H9 (cell line): Measurements from ENCODE around the gene LRRC74B. TPM values are rescaled to one million over a fixed set of nuclear protein-coding genes. Genes with fewer than 3 reads are reported as not detected.

ENCODE experiments used
- DNase-seq: peaks from one replicate; pipeline ENCODE4 v3.0.0-alpha.2; 2017
- H2AFZ ChIP-seq: one replicate; pipeline ENCODE4 v1.6.1; 2013; ENCODE audit warnings: mild to moderate bottlenecking, low read length, control low read depth, moderate library complexity
- H2AK5ac ChIP-seq: 2 replicates; pipeline ENCODE4 v1.6.1; 2013; ENCODE audit warnings: low read length, control low read depth, mixed read lengths; ENCODE audit not compliant: insufficient read length
- H2BK120ac ChIP-seq: one replicate; pipeline ENCODE4 v1.6.1; 2013; ENCODE audit warnings: low read depth, mild to moderate bottlenecking, low read length, control low read depth, inconsistent platforms; ENCODE audit not compliant: poor library complexity, severe bottlenecking
- H2BK12ac ChIP-seq: 2 replicates; pipeline ENCODE4 v1.6.1; 2013; ENCODE audit warnings: low read length, control low read depth, mixed read lengths, low read depth; ENCODE audit not compliant: insufficient read length
- H2BK15ac ChIP-seq: 2 replicates; pipeline ENCODE4 v1.6.1; 2013; ENCODE audit warnings: low read depth, low read length, control low read depth
- H2BK20ac ChIP-seq: one replicate; pipeline ENCODE4 v1.6.1; 2013; ENCODE audit warnings: low read depth, mild to moderate bottlenecking, low read length, control low read depth, inconsistent platforms; ENCODE audit not compliant: poor library complexity, severe bottlenecking
- H2BK5ac ChIP-seq: 2 replicates; pipeline ENCODE4 v1.6.1; 2013; ENCODE audit warnings: low read length, control low read depth, mixed read lengths; ENCODE audit not compliant: insufficient read length
- H3K14ac ChIP-seq: 2 replicates; pipeline ENCODE4 v1.6.1; 2013; ENCODE audit warnings: low read length, control low read depth; ENCODE audit not compliant: insufficient read depth
- H3K18ac ChIP-seq: 2 replicates; pipeline ENCODE4 v1.6.1; 2013; ENCODE audit warnings: low read depth, mild to moderate bottlenecking, mixed read lengths, low read length, control low read depth; ENCODE audit not compliant: insufficient read length
- H3K23ac ChIP-seq: 2 replicates; pipeline ENCODE4 v1.6.1; 2013; ENCODE audit warnings: low read length, control low read depth, mixed read lengths, low read depth; ENCODE audit not compliant: insufficient read length
- H3K23me2 ChIP-seq: 2 replicates; pipeline ENCODE4 v1.6.1; 2013; ENCODE audit warnings: low read depth, mild to moderate bottlenecking, mixed read lengths, low read length, control low read depth; ENCODE audit not compliant: insufficient read length, poor library complexity, severe bottlenecking
- H3K27ac ChIP-seq: 2 replicates; pipeline ENCODE4 v1.5.1; 2013; ENCODE audit warnings: low read length, control low read depth, mixed read lengths, low read depth; ENCODE audit not compliant: insufficient read length
- H3K27me3 ChIP-seq: 2 replicates; pipeline ENCODE4 v1.6.1; 2013; ENCODE audit warnings: low read length, control low read depth, inconsistent platforms; ENCODE audit not compliant: insufficient read depth
- H3K4ac ChIP-seq: 2 replicates; pipeline ENCODE4 v1.6.1; 2013; ENCODE audit warnings: low read depth, mild to moderate bottlenecking, control low read depth, inconsistent platforms, low read length, moderate library complexity
- H3K4me1 ChIP-seq: 2 replicates; pipeline ENCODE4 v1.6.1; 2013; ENCODE audit warnings: low read length, control low read depth, inconsistent platforms; ENCODE audit not compliant: insufficient read depth
- H3K4me2 ChIP-seq: 2 replicates; pipeline ENCODE4 v1.6.1; 2013; ENCODE audit warnings: low read length, control low read depth, mixed read lengths; ENCODE audit not compliant: insufficient read length, insufficient read depth
- H3K56ac ChIP-seq: 2 replicates; pipeline ENCODE4 v1.6.1; 2013; ENCODE audit warnings: low read depth, mild to moderate bottlenecking, mixed read lengths, low read length, control low read depth; ENCODE audit not compliant: insufficient read length
- H3K79me1 ChIP-seq: 2 replicates; pipeline ENCODE4 v1.6.1; 2013; ENCODE audit warnings: low read depth, mild to moderate bottlenecking, moderate library complexity, low read length, control low read depth, inconsistent platforms; ENCODE audit not compliant: insufficient read depth, poor library complexity, severe bottlenecking
- H3K79me2 ChIP-seq: 2 replicates; pipeline ENCODE4 v1.6.1; 2013; ENCODE audit warnings: low read length, control low read depth, inconsistent platforms; ENCODE audit not compliant: insufficient read depth
- H3K9ac ChIP-seq: 2 replicates; pipeline ENCODE4 v1.6.1; 2013; ENCODE audit warnings: low read length, control low read depth, mixed read lengths; ENCODE audit not compliant: insufficient read length; ENCODE audit errors: extremely low read depth
- H3K9me3 ChIP-seq: one replicate; pipeline ENCODE4 v1.6.1; 2013; ENCODE audit warnings: low read depth, low read length, inconsistent platforms; ENCODE audit not compliant: control insufficient read depth
- H3T11ph ChIP-seq: one replicate; pipeline ENCODE4 v1.6.1; 2013; ENCODE audit warnings: mild to moderate bottlenecking, low read length, control low read depth, inconsistent platforms
- H4K20me1 ChIP-seq: one replicate; pipeline ENCODE4 v1.6.1; 2013; ENCODE audit not compliant: control insufficient read depth, insufficient read length, insufficient read depth
- H4K5ac ChIP-seq: 2 replicates; pipeline ENCODE4 v1.6.1; 2013; ENCODE audit warnings: low read depth, mild to moderate bottlenecking, mixed read lengths, low read length, control low read depth; ENCODE audit not compliant: insufficient read length
- H4K8ac ChIP-seq: replicated peaks from 2 replicates; pipeline ENCODE4 v1.6.1; 2013; ENCODE audit warnings: low read length, control low read depth, mixed read lengths, low read depth; ENCODE audit not compliant: insufficient read length
- H4K91ac ChIP-seq: 2 replicates; pipeline ENCODE4 v1.6.1; 2013; ENCODE audit warnings: low read depth, mild to moderate bottlenecking, moderate library complexity, mixed read lengths, low read length, control low read depth; ENCODE audit not compliant: insufficient read length
- H3K27ac Mint-ChIP-seq, 3 experiments: 2 replicates in 2 of 3; 3 replicates in 1 of 3; pipeline ENCODE4 v1.8.0; 2020 to 2021; ENCODE audit warnings: mixed read lengths in 3 of 3, mild to moderate bottlenecking in 1 of 3, moderate library complexity in 1 of 3
- H3K27me3 Mint-ChIP-seq: 2 replicates; pipeline ENCODE4 v1.8.0; 2021; ENCODE audit warnings: low read depth, mild to moderate bottlenecking, moderate library complexity, mixed read lengths
- H3K36me3 Mint-ChIP-seq, 3 experiments: 2 replicates in 2 of 3; 3 replicates in 1 of 3; pipeline ENCODE4 v1.8.0; 2020 to 2021; ENCODE audit warnings: low read depth in 3 of 3, mixed read lengths in 3 of 3; ENCODE audit not compliant: insufficient read depth in 1 of 3
- H3K4me1 Mint-ChIP-seq, 2 experiments: 2 replicates each; pipeline ENCODE4 v1.8.0; 2020; ENCODE audit warnings: mixed read lengths in 2 of 2
- H3K4me3 Mint-ChIP-seq, 2 experiments: 2 replicates in 1 of 2; 3 replicates in 1 of 2; pipeline ENCODE4 v1.8.0; 2020 to 2021; ENCODE audit warnings: mild to moderate bottlenecking in 2 of 2, mixed read lengths in 2 of 2, moderate library complexity in 1 of 2
- H3K9me3 Mint-ChIP-seq, 2 experiments: 2 replicates in 1 of 2; 3 replicates in 1 of 2; pipeline ENCODE4 v1.8.0; 2020; ENCODE audit warnings: mild to moderate bottlenecking in 2 of 2, mixed read lengths in 2 of 2, moderate library complexity in 1 of 2
- CTCF ChIP-seq: fragments of 200-600 bp; sonication (generic); conservative IDR thresholded peaks from 3 replicates; pipeline ENCODE4 v1.8.0; 2021; ENCODE audit warnings: antibody characterized with exemption, mild to moderate bottlenecking
- total RNA-seq: library from RNA; stranded (reverse); gene quantifications from 2 replicates; pipeline ENCODE4 v1.2.1, GENCODE V29; 2021

LRRC74B gene
- total RNA-seq, 1 experiment from 2014 or later: not detected

GRCh38 chr22:21099578-21099977 lies 53.8 kb downstream of the LRRC74B start:
- Histone ChIP-seq H3K23me2 (no peaks in the 10 kb centered on the region), H3K9ac (no peak overlapping the region), H4K91ac (no peak overlapping the region), H2AK5ac (no peak overlapping the region), H3K23ac (no peak overlapping the region), H4K20me1 (no peaks in the 10 kb centered on the region), H3K14ac (no peak overlapping the region), H3T11ph (no peak overlapping the region), H3K79me2 (no peaks in the 10 kb centered on the region), H2BK5ac (no peak overlapping the region), H3K4me1 (no peaks in the 10 kb centered on the region; the same call in 1 of the 2 replicates), H2BK12ac (no peak overlapping the region), H3K79me1 (no peaks in the 10 kb centered on the region), H3K27ac (no peak overlapping the region), H4K8ac (no peak overlapping the region), H4K5ac (no peak overlapping the region), H2BK120ac (no peak overlapping the region), H3K27me3 (no peaks in the 10 kb centered on the region), H2BK15ac (no peak overlapping the region), H2AFZ (no peak overlapping the region), H3K4me2 (no peak overlapping the region), H3K4ac (no peak overlapping the region), H3K9me3 (no peaks in the 10 kb centered on the region), H3K18ac (no peak overlapping the region), H3K56ac (no peak overlapping the region), H2BK20ac (no peak overlapping the region)
- Mint-ChIP-seq H3K27ac (no peak overlapping the region), H3K4me3 (no peak overlapping the region), H3K27me3 (peaks cover 41% of the 10 kb centered on the region), H3K9me3 (no peaks in the 10 kb centered on the region), H3K4me1 (peaks cover 10 to 15% of the 10 kb centered on the region in 2 experiments), H3K36me3 (no peaks in the 10 kb centered on the region)
- TF ChIP-seq CTCF: no peak
- no peak for DNase-seq
